Measurements from ENCODE around the gene CLEC4C.

CLEC4C gene

DNA sequence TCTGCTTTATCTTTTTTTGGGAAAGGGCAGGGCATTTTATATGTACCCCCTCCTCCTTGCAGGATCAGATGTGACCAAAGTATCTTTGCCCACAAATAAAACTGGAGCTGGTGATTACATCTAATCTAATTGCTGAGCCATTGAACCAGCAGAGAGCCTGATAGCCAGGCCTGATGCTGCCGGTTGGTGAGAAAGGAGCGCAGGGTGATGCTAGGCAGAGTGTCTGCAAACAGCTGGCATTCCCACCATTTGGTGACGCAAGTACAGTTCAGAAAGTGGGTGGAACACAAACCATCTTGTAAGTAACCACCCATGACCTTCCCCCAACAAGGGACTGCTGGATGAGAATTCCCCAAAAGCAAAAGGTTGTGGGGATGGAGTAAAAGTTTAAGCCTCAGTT is 23.2 kb downstream of the CLEC4C start:
- no peak for DNase-seq (ENCODE audit: low read depth in 2 of 2)

- DNase-seq (ENCODE audit: low read depth in 2 of 2) = no peak
These were observed 27.0 kb downstream of the CLEC4C start for GRCh38 chr12:7719946-7720730.

DNA sequence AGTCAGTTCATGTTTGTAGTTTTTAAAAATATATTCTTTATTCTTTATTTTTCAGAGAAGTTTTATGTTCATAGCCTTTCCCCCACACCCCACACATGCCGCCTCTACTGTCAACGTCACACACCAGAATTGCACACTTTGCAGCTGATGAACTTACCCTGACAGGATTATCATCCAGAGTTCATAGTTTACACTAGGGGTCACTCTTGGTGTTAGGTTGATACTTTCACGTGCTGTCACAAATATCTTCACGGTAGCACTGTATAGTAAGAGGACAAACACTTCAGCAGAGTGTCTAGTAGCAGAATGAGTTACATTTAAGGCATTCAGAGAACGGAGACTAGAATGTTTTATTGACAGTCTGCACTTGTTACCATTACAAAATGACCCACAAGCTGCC is 30.8 kb downstream of the CLEC4C start:
- DNase-seq (ENCODE audit: low read depth in 2 of 2) = no peak

DNA sequence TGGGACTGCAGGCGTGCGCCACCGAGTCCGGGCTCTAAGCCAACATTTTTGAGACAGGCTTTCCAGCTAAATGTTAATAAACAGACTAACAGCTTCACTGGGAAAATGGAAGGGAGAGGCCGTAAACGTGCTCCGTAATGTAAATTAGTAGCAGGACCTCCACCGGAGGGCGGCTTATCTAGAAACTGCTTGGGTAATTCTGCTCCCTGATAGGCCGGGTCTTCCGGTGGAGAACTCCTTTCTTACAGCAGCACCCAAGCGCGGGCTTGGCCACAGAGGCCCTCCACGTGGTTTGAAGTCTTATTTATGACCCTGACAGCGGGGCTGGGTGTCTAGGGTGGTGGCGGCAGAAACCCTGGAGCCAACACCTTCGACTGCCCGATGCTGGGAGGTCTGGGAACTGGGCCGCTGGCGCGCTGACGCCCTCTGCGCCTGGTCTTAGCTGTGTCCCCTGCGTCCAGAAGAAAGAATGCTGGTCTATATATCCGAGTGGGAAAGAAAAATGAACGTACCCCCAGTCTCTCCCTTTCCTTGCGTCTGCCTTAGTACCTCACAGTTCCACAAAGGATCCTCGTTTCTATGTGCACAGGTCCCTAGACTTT is 34.2 kb downstream of the CLEC4C start:
- no peak for DNase-seq (ENCODE audit: low read depth in 2 of 2)

- DNase-seq (ENCODE audit: low read depth in 2 of 2) = no peak
These were observed 36.0 kb downstream of the CLEC4C start, which contains the start of gene DPPA3 for GRCh38 chr12:7711133-7711532. Gene DPPA3 (plus strand): TSS chr12:7711433. CDS start chr12:7711571, 138 bp downstream.

DNA sequence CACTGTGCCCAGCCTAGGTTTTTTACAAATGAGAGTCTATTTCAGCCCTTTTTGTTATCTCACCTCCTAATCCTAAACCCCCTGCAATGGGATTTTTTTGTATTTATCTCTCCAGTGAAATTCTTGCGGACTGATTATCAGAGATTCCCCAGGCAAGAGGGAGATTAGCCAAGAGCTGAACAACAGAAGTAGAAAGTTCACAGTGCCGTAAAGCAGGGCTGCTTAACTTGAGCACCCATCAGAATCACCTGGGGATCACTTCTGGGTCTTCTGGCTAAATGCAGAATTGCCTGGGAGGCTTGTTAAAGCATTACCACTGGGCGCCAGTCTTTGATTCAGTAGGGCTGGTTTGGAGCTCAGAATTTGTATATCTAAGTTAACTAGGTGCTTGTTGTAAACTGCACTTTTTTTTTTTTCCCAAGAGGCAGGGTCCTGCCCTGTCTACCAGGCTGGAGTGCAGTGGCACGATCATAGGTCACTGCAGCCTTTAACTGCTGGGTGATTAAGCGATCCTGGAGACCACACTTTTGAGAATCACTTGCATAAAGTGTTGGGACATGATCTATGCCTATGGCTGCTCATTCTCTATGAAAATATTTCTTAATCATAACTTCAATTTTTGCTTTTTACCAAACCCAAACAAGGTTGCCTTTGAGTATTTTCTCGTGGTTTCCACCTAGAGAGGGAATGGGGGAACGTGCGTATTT is 37.1 kb downstream of the CLEC4C start:
- no peak for DNase-seq (ENCODE audit: low read depth in 2 of 2)

DNA sequence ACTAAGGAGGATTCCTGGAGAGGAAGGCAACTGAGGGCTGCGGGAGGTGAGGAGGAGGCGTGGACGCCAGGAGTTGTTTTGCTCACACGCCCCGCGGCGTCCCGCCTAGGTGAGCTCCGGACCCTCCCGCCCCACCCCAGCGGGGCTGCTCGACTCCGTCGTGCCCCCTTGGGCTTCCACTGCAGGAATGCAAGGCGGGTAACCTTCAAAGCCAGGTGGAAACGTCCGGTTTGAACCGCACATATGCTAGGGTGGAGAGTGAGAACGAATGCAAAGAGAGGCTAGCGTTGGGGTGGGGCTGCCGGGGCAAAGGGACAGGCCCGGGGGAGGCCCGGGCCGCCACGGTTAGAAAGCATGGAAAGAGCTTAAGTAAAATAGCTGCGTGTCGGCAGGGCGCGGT is 41.3 kb downstream of the CLEC4C start:
- DNase-seq (ENCODE audit: low read depth in 2 of 2) = no peak

DNA sequence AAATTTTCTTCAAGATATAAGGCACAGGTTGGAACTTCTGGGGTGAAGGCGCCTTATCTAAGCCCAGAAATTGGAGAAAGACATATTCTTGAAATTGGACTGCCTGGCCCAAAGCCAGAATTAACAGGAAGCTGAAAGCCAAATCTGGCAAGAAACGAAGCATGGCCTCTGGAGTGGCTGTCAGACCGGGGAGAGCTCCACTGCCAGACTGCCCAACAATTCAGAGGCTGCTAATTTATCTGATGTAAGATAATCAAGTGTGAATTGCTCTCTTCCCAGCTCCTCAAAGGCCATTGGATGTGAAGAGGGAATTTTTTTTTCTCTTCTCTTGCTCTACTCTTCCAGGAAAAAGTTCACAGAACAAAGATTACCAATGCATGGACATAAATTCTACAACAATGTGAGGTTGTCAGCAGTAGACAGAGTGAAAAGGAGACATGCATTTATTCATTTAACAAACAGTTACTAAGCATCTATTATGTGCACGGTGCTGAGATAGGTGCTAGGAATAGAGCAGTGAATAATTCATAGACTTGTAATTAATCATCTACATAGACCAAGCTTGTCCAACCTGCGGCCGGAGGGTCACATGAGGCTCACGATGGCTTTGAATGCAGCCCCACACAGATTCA is 51.5 kb downstream of the CLEC4C start, which contains the start of gene GDF3:
Gene GDF3, minus strand, starts transcription at position 210 of the 632 bp plus-strand sequence. Its CDS starts 47 bp downstream, at position 163.
- DNase-seq (ENCODE audit: low read depth in 2 of 2) = no peak

- DNase-seq (ENCODE audit: low read depth in 2 of 2) = no peak
These were observed 52.0 kb downstream of the CLEC4C start for GRCh38 chr12:7695237-7695560.

DNA sequence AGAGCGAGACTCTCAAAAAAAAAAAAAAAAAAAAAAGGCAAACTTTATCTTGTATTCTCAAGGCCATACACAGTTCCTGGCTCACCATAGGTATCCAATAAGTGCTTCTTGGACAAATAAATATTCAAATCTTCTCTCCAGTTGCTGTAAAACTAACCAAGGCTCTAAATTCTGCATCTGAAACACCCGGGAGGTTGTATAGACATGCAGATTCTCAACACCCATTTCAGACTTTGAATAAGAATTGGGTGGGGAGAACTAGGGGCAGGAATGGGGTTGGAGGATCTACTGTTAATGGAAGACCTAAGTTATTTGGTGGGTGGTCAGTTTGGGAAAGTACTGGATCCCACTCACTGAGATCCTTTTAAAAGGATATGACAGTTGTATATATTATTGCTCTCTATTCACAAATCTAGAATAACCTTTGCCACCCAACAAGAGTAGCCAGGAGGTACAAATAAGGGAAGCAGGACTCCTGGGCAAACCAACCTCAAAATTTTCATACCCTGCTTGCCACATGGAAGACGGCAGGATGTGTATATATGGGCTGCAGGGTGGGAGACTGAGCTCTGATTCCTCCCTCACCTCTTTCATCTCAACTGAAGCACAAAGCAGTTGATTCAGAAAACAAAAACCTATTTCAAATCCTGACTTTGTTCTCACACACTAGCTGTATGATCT is 52.5 kb downstream of the CLEC4C start:
- no peak for DNase-seq (ENCODE audit: low read depth in 2 of 2)

DNA sequence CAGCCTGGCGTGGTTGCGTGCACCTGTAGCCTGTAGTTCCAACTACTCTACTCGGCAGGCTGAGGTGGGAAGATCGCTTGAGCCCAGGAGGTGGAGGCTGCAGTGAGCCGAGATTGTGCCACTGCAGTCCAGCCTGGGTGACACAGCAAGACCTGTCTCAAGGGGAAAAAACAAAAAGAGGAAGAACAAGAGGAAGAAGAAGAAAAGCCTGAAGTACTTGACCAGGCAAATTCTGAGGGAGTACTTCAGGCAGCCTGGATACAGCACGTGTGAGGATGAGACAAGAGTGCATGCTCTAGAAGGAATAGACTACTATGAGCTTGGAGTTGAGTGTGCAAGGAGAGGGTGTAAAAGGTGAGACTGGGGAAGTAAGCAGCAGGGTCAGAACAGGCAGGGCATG is 53.4 kb downstream of the CLEC4C start:
- no peak for DNase-seq (ENCODE audit: low read depth in 2 of 2)

DNA sequence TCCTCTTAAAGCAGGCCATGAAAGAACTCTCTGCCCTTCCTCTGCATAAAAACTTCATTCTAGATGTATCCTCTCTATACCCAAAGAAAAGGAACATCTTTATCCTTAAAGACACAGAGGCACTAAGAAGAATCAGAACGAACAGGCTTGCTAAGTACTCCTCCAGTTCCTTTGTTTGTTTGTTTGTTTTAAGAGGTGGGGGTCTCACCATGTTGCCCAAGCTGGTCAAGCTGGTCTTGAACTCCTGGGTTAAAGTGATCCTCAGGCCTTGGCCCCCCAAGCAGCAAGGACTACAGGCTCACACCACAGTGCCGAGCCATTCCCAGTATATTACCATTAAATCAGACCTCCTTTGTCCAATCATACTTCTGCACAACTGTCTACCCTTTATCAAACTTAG is 65.6 kb downstream of the CLEC4C start:
- no peak for DNase-seq (ENCODE audit: low read depth in 2 of 2)
